GM13976 (cell line): ENCODE data around the gene MRPL9.
"Not testable (repeated sequence)": the region's sequence is repeated elsewhere in the genome, so short reads cannot be mapped to it uniquely, and the experiment has no call there.

Experiments
- DNase-seq: peaks from one replicate; pipeline ENCODE4 v3.0.0; 2012; ENCODE audit warnings: low spot score
- CTCF ChIP-seq: IDR thresholded peaks from 2 replicates; pipeline ENCODE4 v1.5.1; 2012; ENCODE audit warnings: borderline replicate concordance, mild to moderate bottlenecking; ENCODE audit not compliant: insufficient read depth; ENCODE audit errors: extremely low read depth, missing control alignments, control extremely low read depth
- in situ Hi-C: fragments of 300-500 bp; cut with MboI; formaldehyde crosslinking; loops from one replicate; pipeline ENCODE4 v1.12.0; 2022; ENCODE audit warnings: low sequenced_read_pairs, mixed read lengths, inconsistent platforms; ENCODE audit not compliant: unreplicated experiment

The MRPL9 gene

DNA sequence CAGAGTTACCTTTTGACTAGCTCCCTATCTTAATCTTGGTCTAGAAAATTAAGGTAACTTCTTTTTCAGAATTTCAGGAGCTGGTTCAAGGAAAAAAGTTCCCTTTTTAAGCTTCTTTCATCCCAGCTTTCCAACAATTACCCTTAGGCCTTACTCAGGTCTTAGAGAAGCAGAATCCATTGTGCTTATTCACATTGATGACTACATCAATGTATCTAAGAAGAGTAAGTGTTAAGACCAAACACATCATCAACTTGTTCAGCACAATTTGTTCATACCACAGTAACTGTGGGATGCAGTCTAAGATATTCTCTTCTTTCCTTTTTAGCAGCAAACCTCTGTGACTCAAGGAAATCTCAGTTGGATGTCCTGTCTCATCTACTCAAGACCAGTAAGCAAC is 4.1 kb downstream of the MRPL9 start:
- no peak for DNase-seq
- in situ Hi-C loops = no loop called here
- no peak for TF ChIP-seq CTCF

DNA sequence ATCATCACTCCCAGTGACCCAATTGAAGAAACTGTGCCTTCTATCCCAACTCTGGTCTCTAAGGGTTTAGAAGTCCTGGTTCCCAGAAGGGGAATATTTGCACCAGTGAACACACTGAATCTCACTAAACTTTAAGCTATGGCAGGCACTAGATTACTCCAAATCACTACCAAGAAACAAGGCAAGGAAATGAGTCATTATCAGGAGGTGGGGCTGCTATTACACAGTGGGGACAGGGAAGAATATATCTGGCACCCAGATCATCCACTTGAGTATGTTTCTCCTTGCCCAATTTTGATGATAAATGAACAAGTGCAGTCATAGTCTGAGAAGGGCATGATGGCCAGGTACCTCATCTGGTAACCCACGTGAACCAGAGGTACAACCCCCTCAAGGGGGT is 7.0 kb downstream of the MRPL9 start:
- DNase-seq = no peak
- in situ Hi-C loops = no loop called here
- TF ChIP-seq CTCF = no peak

DNA sequence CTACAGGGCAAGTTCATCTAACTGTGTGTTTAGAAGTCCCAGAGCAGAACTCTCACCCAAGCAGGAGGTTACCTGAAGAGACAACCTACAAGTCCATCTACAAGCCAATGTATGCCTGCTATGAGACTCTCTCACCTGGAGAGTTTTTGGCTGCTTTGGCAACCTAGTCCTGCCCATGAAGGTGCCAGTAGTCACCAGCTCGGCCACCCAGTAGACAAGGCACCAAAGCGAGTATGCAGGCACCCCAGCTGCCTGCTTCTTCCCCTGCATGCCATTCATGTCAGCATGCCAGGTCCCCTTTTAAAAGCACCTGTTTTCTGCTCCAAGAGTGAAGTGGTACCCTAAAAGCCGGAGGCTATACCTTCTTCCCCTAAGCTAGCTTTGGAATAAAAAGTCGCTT is 21.8 kb downstream of the MRPL9 start:
- in situ Hi-C loops = no loop called here
- TF ChIP-seq CTCF = no peak

DNA sequence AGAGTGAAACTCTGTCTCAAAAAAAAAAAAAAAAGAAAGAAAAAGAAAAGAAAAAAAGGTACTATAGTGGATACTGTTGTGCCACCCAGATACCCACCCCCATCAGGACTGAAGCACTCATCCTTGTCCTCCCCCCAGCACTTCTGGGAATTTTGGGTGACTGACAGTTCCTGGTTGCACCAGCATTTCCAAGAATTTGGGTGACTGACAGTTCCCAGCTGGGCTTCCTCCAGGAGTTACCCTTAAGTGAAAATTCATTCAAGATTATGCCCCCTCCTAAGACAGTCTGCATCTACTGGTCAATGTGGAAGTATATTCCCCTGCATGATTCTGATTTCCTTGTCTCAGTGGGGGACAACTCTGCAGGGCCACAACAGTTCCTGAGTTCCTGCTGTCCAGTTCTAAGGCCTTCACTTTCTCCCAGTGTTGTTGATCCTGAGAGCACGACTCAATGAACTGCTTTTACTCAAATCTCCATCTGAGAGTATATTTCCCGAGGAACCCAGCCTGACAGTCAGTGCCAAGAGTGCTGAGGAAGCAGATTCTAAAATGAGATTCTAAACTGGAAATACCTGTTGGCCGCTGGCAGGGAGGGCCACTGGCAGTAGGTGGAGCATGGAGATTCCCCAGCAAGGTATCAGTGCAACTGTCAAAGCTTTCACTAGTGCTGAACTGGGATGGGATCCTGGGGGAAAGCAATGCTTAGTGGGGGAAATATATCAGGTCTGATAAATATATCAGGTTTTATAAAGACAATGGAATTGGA is 23.5 kb downstream of the MRPL9 start:
- in situ Hi-C loops = no loop called here
- DNase-seq = no peak
- TF ChIP-seq CTCF = no peak

More for the DNA sequence above, 21.8 kb downstream of the MRPL9 start:
- DNase-seq = no peak

GRCh38 chr1:151737479-151737878 is 25.8 kb downstream of the MRPL9 start:
- in situ Hi-C loops = no loop called here
- DNase-seq = no peak
- TF ChIP-seq CTCF = no peak

GRCh38 chr1:151737026-151737425 is 26.3 kb downstream of the MRPL9 start:
- no peak for DNase-seq
- in situ Hi-C loops = no loop called here
- no peak for TF ChIP-seq CTCF

- in situ Hi-C loops, DNase-seq: not testable (repeated sequence)
Measured at GRCh38 chr1:151733995-151734394, 29.3 kb downstream of the MRPL9 start.
